H9 (cell line): ENCODE measurements around the gene ICAM4. TPM values are rescaled to one million over a fixed set of nuclear protein-coding genes. Genes with fewer than 3 reads are reported as not detected.

Experiments
- DNase-seq: peaks from one replicate; pipeline ENCODE4 v3.0.0-alpha.2; 2017
- H2AFZ ChIP-seq: one replicate; pipeline ENCODE4 v1.6.1; 2013; ENCODE audit warnings: mild to moderate bottlenecking, low read length, control low read depth, moderate library complexity
- H2AK5ac ChIP-seq: 2 replicates; pipeline ENCODE4 v1.6.1; 2013; ENCODE audit warnings: low read length, control low read depth, mixed read lengths; ENCODE audit not compliant: insufficient read length
- H2BK120ac ChIP-seq: one replicate; pipeline ENCODE4 v1.6.1; 2013; ENCODE audit warnings: low read depth, mild to moderate bottlenecking, low read length, control low read depth, inconsistent platforms; ENCODE audit not compliant: poor library complexity, severe bottlenecking
- H2BK12ac ChIP-seq: 2 replicates; pipeline ENCODE4 v1.6.1; 2013; ENCODE audit warnings: low read length, control low read depth, mixed read lengths, low read depth; ENCODE audit not compliant: insufficient read length
- H2BK15ac ChIP-seq: 2 replicates; pipeline ENCODE4 v1.6.1; 2013; ENCODE audit warnings: low read depth, low read length, control low read depth
- H2BK20ac ChIP-seq: one replicate; pipeline ENCODE4 v1.6.1; 2013; ENCODE audit warnings: low read depth, mild to moderate bottlenecking, low read length, control low read depth, inconsistent platforms; ENCODE audit not compliant: poor library complexity, severe bottlenecking
- H2BK5ac ChIP-seq: 2 replicates; pipeline ENCODE4 v1.6.1; 2013; ENCODE audit warnings: low read length, control low read depth, mixed read lengths; ENCODE audit not compliant: insufficient read length
- H3K14ac ChIP-seq: 2 replicates; pipeline ENCODE4 v1.6.1; 2013; ENCODE audit warnings: low read length, control low read depth; ENCODE audit not compliant: insufficient read depth
- H3K18ac ChIP-seq: 2 replicates; pipeline ENCODE4 v1.6.1; 2013; ENCODE audit warnings: low read depth, mild to moderate bottlenecking, mixed read lengths, low read length, control low read depth; ENCODE audit not compliant: insufficient read length
- H3K23ac ChIP-seq: 2 replicates; pipeline ENCODE4 v1.6.1; 2013; ENCODE audit warnings: low read length, control low read depth, mixed read lengths, low read depth; ENCODE audit not compliant: insufficient read length
- H3K23me2 ChIP-seq: 2 replicates; pipeline ENCODE4 v1.6.1; 2013; ENCODE audit warnings: low read depth, mild to moderate bottlenecking, mixed read lengths, low read length, control low read depth; ENCODE audit not compliant: insufficient read length, poor library complexity, severe bottlenecking
- H3K27ac ChIP-seq: 2 replicates; pipeline ENCODE4 v1.5.1; 2013; ENCODE audit warnings: low read length, control low read depth, mixed read lengths, low read depth; ENCODE audit not compliant: insufficient read length
- H3K27me3 ChIP-seq: 2 replicates; pipeline ENCODE4 v1.6.1; 2013; ENCODE audit warnings: low read length, control low read depth, inconsistent platforms; ENCODE audit not compliant: insufficient read depth
- H3K4ac ChIP-seq: 2 replicates; pipeline ENCODE4 v1.6.1; 2013; ENCODE audit warnings: low read depth, mild to moderate bottlenecking, control low read depth, inconsistent platforms, low read length, moderate library complexity
- H3K4me1 ChIP-seq: 2 replicates; pipeline ENCODE4 v1.6.1; 2013; ENCODE audit warnings: low read length, control low read depth, inconsistent platforms; ENCODE audit not compliant: insufficient read depth
- H3K4me2 ChIP-seq: 2 replicates; pipeline ENCODE4 v1.6.1; 2013; ENCODE audit warnings: low read length, control low read depth, mixed read lengths; ENCODE audit not compliant: insufficient read length, insufficient read depth
- H3K56ac ChIP-seq: 2 replicates; pipeline ENCODE4 v1.6.1; 2013; ENCODE audit warnings: low read depth, mild to moderate bottlenecking, mixed read lengths, low read length, control low read depth; ENCODE audit not compliant: insufficient read length
- H3K79me1 ChIP-seq: 2 replicates; pipeline ENCODE4 v1.6.1; 2013; ENCODE audit warnings: low read depth, mild to moderate bottlenecking, moderate library complexity, low read length, control low read depth, inconsistent platforms; ENCODE audit not compliant: insufficient read depth, poor library complexity, severe bottlenecking
- H3K79me2 ChIP-seq: 2 replicates; pipeline ENCODE4 v1.6.1; 2013; ENCODE audit warnings: low read length, control low read depth, inconsistent platforms; ENCODE audit not compliant: insufficient read depth
- H3K9ac ChIP-seq: 2 replicates; pipeline ENCODE4 v1.6.1; 2013; ENCODE audit warnings: low read length, control low read depth, mixed read lengths; ENCODE audit not compliant: insufficient read length; ENCODE audit errors: extremely low read depth
- H3K9me3 ChIP-seq: one replicate; pipeline ENCODE4 v1.6.1; 2013; ENCODE audit warnings: low read depth, low read length, inconsistent platforms; ENCODE audit not compliant: control insufficient read depth
- H3T11ph ChIP-seq: one replicate; pipeline ENCODE4 v1.6.1; 2013; ENCODE audit warnings: mild to moderate bottlenecking, low read length, control low read depth, inconsistent platforms
- H4K20me1 ChIP-seq: one replicate; pipeline ENCODE4 v1.6.1; 2013; ENCODE audit not compliant: control insufficient read depth, insufficient read length, insufficient read depth
- H4K5ac ChIP-seq: 2 replicates; pipeline ENCODE4 v1.6.1; 2013; ENCODE audit warnings: low read depth, mild to moderate bottlenecking, mixed read lengths, low read length, control low read depth; ENCODE audit not compliant: insufficient read length
- H4K8ac ChIP-seq: replicated peaks from 2 replicates; pipeline ENCODE4 v1.6.1; 2013; ENCODE audit warnings: low read length, control low read depth, mixed read lengths, low read depth; ENCODE audit not compliant: insufficient read length
- H4K91ac ChIP-seq: 2 replicates; pipeline ENCODE4 v1.6.1; 2013; ENCODE audit warnings: low read depth, mild to moderate bottlenecking, moderate library complexity, mixed read lengths, low read length, control low read depth; ENCODE audit not compliant: insufficient read length
- H3K27ac Mint-ChIP-seq, 3 experiments: 2 replicates in 2 of 3; 3 replicates in 1 of 3; pipeline ENCODE4 v1.8.0; 2020 to 2021; ENCODE audit warnings: mixed read lengths in 3 of 3, mild to moderate bottlenecking in 1 of 3, moderate library complexity in 1 of 3
- H3K27me3 Mint-ChIP-seq: 2 replicates; pipeline ENCODE4 v1.8.0; 2021; ENCODE audit warnings: low read depth, mild to moderate bottlenecking, moderate library complexity, mixed read lengths
- H3K36me3 Mint-ChIP-seq, 3 experiments: 2 replicates in 2 of 3; 3 replicates in 1 of 3; pipeline ENCODE4 v1.8.0; 2020 to 2021; ENCODE audit warnings: low read depth in 3 of 3, mixed read lengths in 3 of 3; ENCODE audit not compliant: insufficient read depth in 1 of 3
- H3K4me1 Mint-ChIP-seq, 2 experiments: 2 replicates each; pipeline ENCODE4 v1.8.0; 2020; ENCODE audit warnings: mixed read lengths in 2 of 2
- H3K4me3 Mint-ChIP-seq, 2 experiments: 2 replicates in 1 of 2; 3 replicates in 1 of 2; pipeline ENCODE4 v1.8.0; 2020 to 2021; ENCODE audit warnings: mild to moderate bottlenecking in 2 of 2, mixed read lengths in 2 of 2, moderate library complexity in 1 of 2
- H3K9me3 Mint-ChIP-seq, 2 experiments: 2 replicates in 1 of 2; 3 replicates in 1 of 2; pipeline ENCODE4 v1.8.0; 2020; ENCODE audit warnings: mild to moderate bottlenecking in 2 of 2, mixed read lengths in 2 of 2, moderate library complexity in 1 of 2
- WGBS: extraction: QIAGEN DNeasy Blood & Tissue Kit; methylation state at CpG from one replicate; pipeline ENCODE4 v1.1.7; 2013; ENCODE audit warnings: missing lambda C conversion rate, low lambda C conversion rate, mixed read lengths; ENCODE audit not compliant: insufficient read length; ENCODE audit errors: extremely low coverage; 5-methylcytosine and 5-hydroxymethylcytosine counted together
- total RNA-seq: library from RNA; stranded (reverse); gene quantifications from 2 replicates; pipeline ENCODE4 v1.2.1, GENCODE V29; 2021
- TF ChIP-seq, protein P1 (sequence below): fragments of 200-600 bp; sonication (generic); conservative IDR thresholded peaks from 3 replicates; pipeline ENCODE4 v1.8.0; 2021; ENCODE audit warnings: antibody characterized with exemption, mild to moderate bottlenecking

ICAM4 gene
- total RNA-seq, 1 experiment from 2014 or later: 1.1 TPM

DNA sequence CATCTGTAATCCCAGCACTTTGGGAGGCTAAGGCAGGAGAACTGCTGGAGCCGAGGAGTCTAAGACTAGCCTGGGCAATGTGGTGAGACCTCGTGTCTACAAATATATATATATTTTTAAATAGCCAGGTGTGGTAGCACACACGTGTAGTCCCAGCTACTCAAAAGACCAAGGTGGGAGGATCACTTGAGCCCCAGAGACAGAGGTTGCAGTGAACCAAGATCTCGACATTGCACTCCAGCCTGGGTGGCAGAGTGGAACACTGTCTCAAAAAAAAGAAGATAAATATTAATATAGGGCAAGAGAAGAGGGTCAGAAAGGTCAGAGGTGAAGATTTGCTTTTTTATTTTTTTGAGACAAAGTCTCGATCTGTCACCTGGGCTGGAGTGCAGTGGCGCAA, 40.2 kb upstream of the ICAM4 start:
- Histone ChIP-seq H3K23me2 (no peaks in the 10 kb centered on the region), H2AK5ac (no peak overlapping the region)
- WGBS: no CpG with 5 or more reads among the region's 6 CpGs

More for the DNA sequence above, 40.2 kb upstream of the ICAM4 start:
- Histone ChIP-seq H3K4ac (no peak overlapping the region), H2BK120ac (no peak overlapping the region), H2BK12ac (no peak overlapping the region), H2BK5ac (no peak overlapping the region), H4K5ac (no peak overlapping the region), H3K14ac (no peak overlapping the region), H4K91ac (no peak overlapping the region), H3K9me3 (no peaks in the 10 kb centered on the region), H3K9ac (no peak overlapping the region), H3K18ac (no peak overlapping the region), H4K8ac (no peak overlapping the region), H2AFZ (no peak overlapping the region), H3T11ph (no peak overlapping the region), H3K79me1 (no peaks in the 10 kb centered on the region), H3K4me2 (no peak overlapping the region), H3K4me1 (no peaks in the 10 kb centered on the region), H3K27ac (no peak overlapping the region), H4K20me1 (no peaks in the 10 kb centered on the region), H2BK20ac (no peak overlapping the region), H3K23ac (no peak overlapping the region), H2BK15ac (no peak overlapping the region), H3K56ac (no peak overlapping the region), H3K79me2 (no peaks in the 10 kb centered on the region), H3K27me3 (no peaks in the 10 kb centered on the region)
- TF ChIP-seq, protein P1, sequence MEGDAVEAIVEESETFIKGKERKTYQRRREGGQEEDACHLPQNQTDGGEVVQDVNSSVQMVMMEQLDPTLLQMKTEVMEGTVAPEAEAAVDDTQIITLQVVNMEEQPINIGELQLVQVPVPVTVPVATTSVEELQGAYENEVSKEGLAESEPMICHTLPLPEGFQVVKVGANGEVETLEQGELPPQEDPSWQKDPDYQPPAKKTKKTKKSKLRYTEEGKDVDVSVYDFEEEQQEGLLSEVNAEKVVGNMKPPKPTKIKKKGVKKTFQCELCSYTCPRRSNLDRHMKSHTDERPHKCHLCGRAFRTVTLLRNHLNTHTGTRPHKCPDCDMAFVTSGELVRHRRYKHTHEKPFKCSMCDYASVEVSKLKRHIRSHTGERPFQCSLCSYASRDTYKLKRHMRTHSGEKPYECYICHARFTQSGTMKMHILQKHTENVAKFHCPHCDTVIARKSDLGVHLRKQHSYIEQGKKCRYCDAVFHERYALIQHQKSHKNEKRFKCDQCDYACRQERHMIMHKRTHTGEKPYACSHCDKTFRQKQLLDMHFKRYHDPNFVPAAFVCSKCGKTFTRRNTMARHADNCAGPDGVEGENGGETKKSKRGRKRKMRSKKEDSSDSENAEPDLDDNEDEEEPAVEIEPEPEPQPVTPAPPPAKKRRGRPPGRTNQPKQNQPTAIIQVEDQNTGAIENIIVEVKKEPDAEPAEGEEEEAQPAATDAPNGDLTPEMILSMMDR: no peak
- Mint-ChIP-seq H3K4me1 (peaks cover 0 to 4% of the 10 kb centered on the region in 2 experiments; a peak in 1 of 4 replicates), H3K27ac (no peak overlapping the region), H3K4me3 (no peak overlapping the region), H3K9me3 (no peaks in the 10 kb centered on the region; a peak in 1 of 5 replicates), H3K27me3 (no peaks in the 10 kb centered on the region; the same call in 1 of the 2 replicates), H3K36me3 (no peaks in the 10 kb centered on the region)
- DNase-seq: no peak
